Activated T-helper 2 cell treated with anti-CD3 and anti-CD28 coated beads, Interferon-gamma antibody, Interleukin-2, Interleukin-4, amounts not matched to agents 10 μg/mL and 5 μg/mL and 100 μg/mL, durations not matched to agents 14 hours and 24 hours and 36 hours (primary cell): ENCODE data around the gene RPL41. TPM values are rescaled to one million over a fixed set of nuclear protein-coding genes. Genes with fewer than 3 reads are reported as not detected.
A peak's percentile ranks its signal among the peaks of the same experiment; 100 is the strongest.

ENCODE experiments used
- DNase-seq: peaks from one replicate; pipeline ENCODE4 v3.0.0; 2021; ENCODE audit warnings: low spot score
- H3K27ac Mint-ChIP-seq: one replicate; pipeline ENCODE4 v1.8.0; 2021; ENCODE audit warnings: mixed read lengths
- H3K27me3 Mint-ChIP-seq: one replicate; pipeline ENCODE4 v1.8.0; 2021; ENCODE audit warnings: low read depth, mixed read lengths
- H3K36me3 Mint-ChIP-seq: one replicate; pipeline ENCODE4 v1.8.0; 2021; ENCODE audit warnings: low read depth, mixed read lengths
- H3K4me1 Mint-ChIP-seq: one replicate; pipeline ENCODE4 v1.8.0; 2021; ENCODE audit warnings: low read depth, mixed read lengths
- H3K4me3 Mint-ChIP-seq: one replicate; pipeline ENCODE4 v1.8.0; 2021; ENCODE audit warnings: low read depth, mild to moderate bottlenecking, moderate library complexity, mixed read lengths
- H3K9me3 Mint-ChIP-seq: one replicate; pipeline ENCODE4 v1.8.0; 2021; ENCODE audit warnings: mixed read lengths
- intact Hi-C: fragments of 100-400 bp; cut with micrococcal nuclease; formaldehyde crosslinking; loops from one replicate; pipeline ENCODE4 v1.15.1; 2023
- total RNA-seq: library from RNA; stranded (reverse); gene quantifications from 2 replicates; pipeline ENCODE4 v1.2.3, GENCODE V29; 2022

RPL41 gene
- total RNA-seq, 1 donor from 2014 or later = 4,057 TPM

DNA sequence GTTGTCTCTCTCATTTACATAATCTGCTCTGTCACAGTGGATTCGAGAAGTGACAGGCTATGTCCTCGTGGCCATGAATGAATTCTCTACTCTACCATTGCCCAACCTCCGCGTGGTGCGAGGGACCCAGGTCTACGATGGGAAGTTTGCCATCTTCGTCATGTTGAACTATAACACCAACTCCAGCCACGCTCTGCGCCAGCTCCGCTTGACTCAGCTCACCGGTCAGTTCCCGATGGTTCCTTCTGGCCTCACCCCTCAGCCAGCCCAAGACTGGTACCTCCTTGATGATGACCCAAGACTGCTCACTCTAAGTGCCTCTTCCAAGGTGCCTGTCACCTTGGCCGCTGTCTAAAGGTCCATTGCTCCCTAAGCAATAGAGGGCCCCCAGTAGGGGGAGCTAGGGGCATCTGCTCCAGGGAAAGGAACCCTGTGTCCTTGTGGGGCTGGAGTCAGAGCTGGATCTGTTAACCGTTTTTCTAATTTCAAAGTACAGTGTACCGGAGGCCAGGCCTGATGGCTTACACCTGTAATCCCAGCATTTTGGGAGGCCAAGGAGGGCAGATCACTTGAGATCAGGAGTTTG, 31.4 kb upstream of the RPL41 start:
- Mint-ChIP-seq H3K9me3 (no peaks in the 10 kb centered on the region), H3K36me3 (no peaks in the 10 kb centered on the region), H3K4me1 (peaks cover 1% of the 10 kb centered on the region), H3K27ac (no peak overlapping the region), H3K27me3 (peaks cover 28% of the 10 kb centered on the region), H3K4me3 (no peak overlapping the region)
- intact Hi-C loops = no loop called here
- DNase-seq = no peak

DNA sequence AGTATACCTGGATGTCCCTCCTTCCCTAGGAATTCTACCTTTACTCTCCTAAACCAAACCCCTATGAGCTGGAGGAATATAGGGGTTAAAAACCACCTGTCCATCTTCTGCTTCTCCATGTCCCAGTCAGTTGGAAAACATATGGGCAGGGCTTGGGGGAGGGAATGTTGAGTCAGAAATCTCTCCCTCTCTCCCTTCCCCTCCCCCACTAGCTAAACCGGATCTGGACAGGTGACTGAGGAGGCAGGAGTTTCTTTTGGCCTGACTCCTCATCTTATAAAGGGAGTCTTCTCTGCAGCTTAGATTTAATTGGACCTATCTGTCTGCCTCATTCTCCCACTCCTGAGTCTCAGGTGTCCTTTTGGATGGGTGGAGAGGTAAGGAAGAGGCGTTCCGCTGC, 30.3 kb upstream of the RPL41 start:
- Mint-ChIP-seq H3K36me3 (no peaks in the 10 kb centered on the region), H3K27ac (no peak overlapping the region), H3K27me3 (peaks cover 25% of the 10 kb centered on the region), H3K9me3 (no peaks in the 10 kb centered on the region), H3K4me1 (peaks cover 1% of the 10 kb centered on the region), H3K4me3 (no peak overlapping the region)
- intact Hi-C loops = no loop called here
- no peak for DNase-seq

DNA sequence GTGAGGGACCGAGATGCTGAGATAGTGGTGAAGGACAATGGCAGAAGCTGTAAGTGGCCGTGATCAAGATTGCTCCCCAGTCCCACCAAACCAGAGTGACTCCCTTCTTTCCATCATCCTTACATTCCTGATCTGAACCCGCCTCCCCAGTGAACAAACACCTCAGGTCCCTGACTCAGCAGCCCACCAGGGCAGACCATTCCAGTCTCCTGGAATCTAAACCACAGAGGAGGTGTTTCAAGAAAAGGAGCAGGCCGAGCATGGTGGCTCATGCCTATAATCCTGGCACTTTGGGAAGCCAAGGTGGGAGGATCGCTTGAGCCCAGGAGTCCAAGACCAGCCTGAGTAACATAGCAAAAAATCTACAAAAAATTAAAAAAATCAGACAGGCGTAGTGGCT, 29.8 kb upstream of the RPL41 start:
- H3K27ac Mint-ChIP-seq = no peak overlapping the region
- no peak overlapping the region for H3K4me3 Mint-ChIP-seq
- peaks cover 1% of the 10 kb centered on the region for H3K4me1 Mint-ChIP-seq
- DNase-seq = no peak
- intact Hi-C loops = no loop called here
- H3K9me3 Mint-ChIP-seq = no peaks in the 10 kb centered on the region
- no peaks in the 10 kb centered on the region for H3K36me3 Mint-ChIP-seq
- H3K27me3 Mint-ChIP-seq = peaks cover 21% of the 10 kb centered on the region

DNA sequence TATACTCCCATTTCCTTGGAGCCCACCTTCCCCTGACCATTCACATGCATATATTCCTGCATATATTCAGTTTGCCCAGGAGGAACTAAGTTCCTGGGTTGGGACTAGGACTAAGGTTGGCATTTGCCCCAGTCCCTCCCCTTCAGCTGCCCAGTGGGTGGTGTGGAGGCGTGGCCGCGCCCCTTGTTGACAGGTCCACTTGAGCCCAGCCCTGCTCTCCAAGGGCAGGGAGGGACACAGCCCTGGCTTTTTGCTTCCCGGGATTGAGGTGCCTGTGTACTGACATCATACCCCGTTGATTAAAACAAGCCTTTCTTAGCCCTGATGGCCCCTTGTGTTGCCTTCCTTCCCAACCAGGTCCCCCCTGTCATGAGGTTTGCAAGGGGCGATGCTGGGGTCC, 29.2 kb upstream of the RPL41 start:
- peaks cover 1% of the 10 kb centered on the region for H3K4me1 Mint-ChIP-seq
- no peak for DNase-seq
- H3K9me3 Mint-ChIP-seq = no peaks in the 10 kb centered on the region
- no peak overlapping the region for H3K27ac Mint-ChIP-seq
- H3K27me3 Mint-ChIP-seq = peaks cover 17% of the 10 kb centered on the region
- intact Hi-C loops = no loop called here
- no peaks in the 10 kb centered on the region for H3K36me3 Mint-ChIP-seq
- H3K4me3 Mint-ChIP-seq = no peak overlapping the region

GRCh38 chr12:56097738-56098137, 18.7 kb upstream of the RPL41 start:
- intact Hi-C loops = no loop called here
- H3K4me1 Mint-ChIP-seq = peaks cover 14% of the 10 kb centered on the region
- DNase-seq = no peak
- H3K9me3 Mint-ChIP-seq = no peaks in the 10 kb centered on the region
- H3K4me3 Mint-ChIP-seq = no peak overlapping the region
- H3K36me3 Mint-ChIP-seq = no peaks in the 10 kb centered on the region
- peaks cover 26% of the 10 kb centered on the region for H3K27me3 Mint-ChIP-seq
- H3K27ac Mint-ChIP-seq = no peak overlapping the region

GRCh38 chr12:56098592-56098991, 17.8 kb upstream of the RPL41 start:
- H3K4me3 Mint-ChIP-seq = no peak overlapping the region

GRCh38 chr12:56099787-56100186, 16.6 kb upstream of the RPL41 start:
- H3K4me1 Mint-ChIP-seq = peaks cover 28% of the 10 kb centered on the region
- H3K27ac Mint-ChIP-seq = no peak overlapping the region
- H3K4me3 Mint-ChIP-seq = no peak overlapping the region
- intact Hi-C loops = loop anchor here (5.0 kb wide), 2 partner anchors 102 to 348 kb away; partner anchors contain the start of genes SUOX and TIMELESS
- peaks cover 5% of the 10 kb centered on the region for H3K36me3 Mint-ChIP-seq
- H3K9me3 Mint-ChIP-seq = no peaks in the 10 kb centered on the region
- DNase-seq = no peak
- H3K27me3 Mint-ChIP-seq = peaks cover 16% of the 10 kb centered on the region

More at GRCh38 chr12:56098592-56098991, 17.8 kb upstream of the RPL41 start:
- H3K36me3 Mint-ChIP-seq = no peaks in the 10 kb centered on the region
- H3K4me1 Mint-ChIP-seq = peaks cover 23% of the 10 kb centered on the region
- H3K27ac Mint-ChIP-seq = no peak overlapping the region
- intact Hi-C loops = no loop called here
- peaks cover 20% of the 10 kb centered on the region for H3K27me3 Mint-ChIP-seq
- H3K9me3 Mint-ChIP-seq = no peaks in the 10 kb centered on the region
- no peak for DNase-seq

DNA sequence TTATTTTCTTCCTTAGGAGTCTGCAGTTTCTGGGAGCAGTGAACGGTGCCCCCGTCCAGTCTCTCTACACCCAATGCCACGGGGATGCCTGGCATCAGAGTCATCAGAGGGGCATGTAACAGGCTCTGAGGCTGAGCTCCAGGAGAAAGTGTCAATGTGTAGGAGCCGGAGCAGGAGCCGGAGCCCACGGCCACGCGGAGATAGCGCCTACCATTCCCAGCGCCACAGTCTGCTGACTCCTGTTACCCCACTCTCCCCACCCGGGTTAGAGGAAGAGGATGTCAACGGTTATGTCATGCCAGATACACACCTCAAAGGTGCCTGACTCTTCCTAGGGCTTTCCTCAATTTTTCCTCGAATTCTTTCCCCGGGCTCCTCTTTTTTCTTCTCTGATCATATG, 15.4 kb upstream of the RPL41 start:
- intact Hi-C loops = loop anchor here (5.0 kb wide), 2 partner anchors 104 to 346 kb away; partner anchors contain the start of genes SUOX and TIMELESS
- peaks cover 17% of the 10 kb centered on the region for H3K36me3 Mint-ChIP-seq
- no peak overlapping the region for H3K4me3 Mint-ChIP-seq
- peaks cover 11% of the 10 kb centered on the region for H3K27me3 Mint-ChIP-seq
- H3K9me3 Mint-ChIP-seq = no peaks in the 10 kb centered on the region
- DNase-seq = no peak
- peaks cover 35% of the 10 kb centered on the region for H3K4me1 Mint-ChIP-seq
- no peak overlapping the region for H3K27ac Mint-ChIP-seq

DNA sequence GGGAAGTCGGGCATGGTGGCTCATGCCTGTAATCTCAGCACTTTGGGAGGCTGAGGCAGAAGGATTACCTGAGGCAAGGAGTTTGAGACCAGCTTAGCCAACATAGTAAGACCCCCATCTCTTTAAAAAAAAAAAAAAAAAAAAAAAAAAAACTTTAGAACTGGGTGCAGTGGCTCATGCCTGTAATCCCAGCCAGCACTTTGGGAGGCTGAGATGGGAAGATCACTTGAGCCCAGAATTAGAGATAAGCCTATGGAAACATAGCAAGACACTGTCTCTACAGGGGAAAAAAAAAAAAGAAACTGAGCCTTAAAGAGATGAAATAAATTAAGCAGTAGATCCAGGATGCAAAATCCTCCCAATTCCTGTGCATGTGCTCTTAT, 13.8 kb upstream of the RPL41 start:
- Mint-ChIP-seq H3K4me3 (peak overlapping the region; percentile 92), H3K4me1 (peaks cover 47% of the 10 kb centered on the region), H3K27me3 (peaks cover 2% of the 10 kb centered on the region), H3K27ac (peak overlapping the region; percentile 95), H3K9me3 (no peaks in the 10 kb centered on the region), H3K36me3 (peaks cover 34% of the 10 kb centered on the region)
- no peak for DNase-seq
- intact Hi-C loops = loop anchor here (5.0 kb wide), 2 partner anchors 105 to 345 kb away; partner anchors contain the start of genes SUOX and TIMELESS

GRCh38 chr12:56103066-56103711, 13.2 kb upstream of the RPL41 start:
- DNase-seq = no peak
- Mint-ChIP-seq H3K4me1 (peaks cover 48% of the 10 kb centered on the region), H3K27ac (peak overlapping the region; percentile 95), H3K4me3 (peak overlapping the region; percentile 92), H3K36me3 (peaks cover 39% of the 10 kb centered on the region), H3K9me3 (no peaks in the 10 kb centered on the region), H3K27me3 (no peaks in the 10 kb centered on the region)
- intact Hi-C loops = loop anchor here (5.0 kb wide), 2 partner anchors 106 to 344 kb away; partner anchors contain the start of genes SUOX and TIMELESS

GRCh38 chr12:56103823-56104108, 12.7 kb upstream of the RPL41 start:
- Mint-ChIP-seq H3K4me1 (peaks cover 51% of the 10 kb centered on the region), H3K27ac (peak overlapping the region; percentile 95), H3K4me3 (peak overlapping the region; percentile 92), H3K36me3 (peaks cover 45% of the 10 kb centered on the region), H3K27me3 (no peaks in the 10 kb centered on the region), H3K9me3 (no peaks in the 10 kb centered on the region)
- intact Hi-C loops = loop anchor here (1.0 to 5.0 kb wide), 11 partner anchors 13 to 344 kb away; partner anchors contain the start of genes DNAJC14, PYM1, RPL41 and RPS26
- DNase-seq = no peak

GRCh38 chr12:56104109-56104814, 12.2 kb upstream of the RPL41 start, which contains the start of gene PA2G4:
TSS of gene PA2G4 (plus strand) at chr12:56104559. CDS start at chr12:56104738, 179 bp downstream.
- Mint-ChIP-seq H3K27me3 (no peaks in the 10 kb centered on the region), H3K9me3 (no peaks in the 10 kb centered on the region), H3K4me1 (peaks cover 51% of the 10 kb centered on the region), H3K4me3 (peak within 1 kb of the TSS; percentile 92), H3K27ac (peak within 1 kb of the TSS; percentile 95), H3K36me3 (peaks cover 50% of the 10 kb centered on the region)
- peak; percentile 99 for DNase-seq
- intact Hi-C loops = loop anchor here (1.0 to 5.0 kb wide), 11 partner anchors 12 to 343 kb away; partner anchors contain the start of genes DNAJC14, PYM1, RPL41 and RPS26
